ENCODE measurements around the gene ZNF222. TPM values are rescaled to one million over a fixed set of nuclear protein-coding genes. Genes with fewer than 3 reads are reported as not detected.

ZNF222 gene
- total RNA-seq, 1 experiment from 2014 or later: 5.4 TPM

GRCh38 chr19:44002566-44003460, 22.4 kb upstream of the ZNF222 start, which contains the start of gene ZNF230:
TSS of gene ZNF230 (plus strand) at chr19:44002957. CDS start at chr19:44007079, 4,122 bp downstream.
- Histone ChIP-seq H3K9me3 (ENCODE audit: control insufficient read depth, low read depth, low read length) (no peaks in the 10 kb centered on the region), H2BK120ac (ENCODE audit: low read depth, low read length, poor library complexity, severe bottlenecking) (no peak within 1 kb of the TSS), H2BK12ac (ENCODE audit: insufficient read length, low read depth, low read length) (no peak within 1 kb of the TSS), H3K79me1 (ENCODE audit: insufficient read depth, low read depth, low read length, poor library complexity, severe bottlenecking) (no peaks in the 10 kb centered on the region), H3K79me2 (ENCODE audit: insufficient read depth, low read length) (no peaks in the 10 kb centered on the region; the same call in 1 of the 2 replicates), H2AK5ac (ENCODE audit: insufficient read length, low read length) (no peak within 1 kb of the TSS), H3K27me3 (ENCODE audit: insufficient read depth, low read length) (no peaks in the 10 kb centered on the region), H3K23me2 (ENCODE audit: insufficient read length, low read depth, low read length, poor library complexity, severe bottlenecking) (peaks cover 4% of the 10 kb centered on the region), H3K23ac (ENCODE audit: insufficient read length, low read depth, low read length) (no peak within 1 kb of the TSS), H3K27ac (ENCODE audit: insufficient read length, low read depth, low read length) (no peak within 1 kb of the TSS), H4K91ac (ENCODE audit: insufficient read length, low read depth, low read length) (no peak within 1 kb of the TSS), H2BK15ac (ENCODE audit: low read depth, low read length) (no peak within 1 kb of the TSS), H3K18ac (ENCODE audit: insufficient read length, low read depth, low read length) (no peak within 1 kb of the TSS), H2AFZ (ENCODE audit: low read length) (peak within 1 kb of the TSS; percentile 52), H2BK20ac (ENCODE audit: low read depth, low read length, poor library complexity, severe bottlenecking) (no peak within 1 kb of the TSS), H3K56ac (ENCODE audit: insufficient read length, low read depth, low read length) (no peak within 1 kb of the TSS), H3K9ac (ENCODE audit: extremely low read depth, insufficient read length, low read length) (peak within 1 kb of the TSS; percentile 59), H4K20me1 (ENCODE audit: control insufficient read depth, insufficient read depth, insufficient read length) (no peaks in the 10 kb centered on the region), H3K4me1 (ENCODE audit: insufficient read depth, low read length) (no peaks in the 10 kb centered on the region; the same call in 1 of the 2 replicates), H4K5ac (ENCODE audit: insufficient read length, low read depth, low read length) (no peak within 1 kb of the TSS), H2BK5ac (ENCODE audit: insufficient read length, low read length) (no peak within 1 kb of the TSS), H3T11ph (ENCODE audit: low read length) (no peak within 1 kb of the TSS), H3K14ac (ENCODE audit: insufficient read depth, low read length) (no peak within 1 kb of the TSS), H3K4me2 (ENCODE audit: insufficient read depth, insufficient read length, low read length) (peak within 1 kb of the TSS; percentile 81), H4K8ac (replicated peaks; ENCODE audit: insufficient read length, low read depth, low read length) (no peak within 1 kb of the TSS), H3K4ac (ENCODE audit: low read depth, low read length) (no peak within 1 kb of the TSS)
- DNase-seq: peak; percentile 93
- Mint-ChIP-seq H3K9me3 (peaks cover 6 to 30% of the 10 kb centered on the region in 2 experiments; a peak in 4 of 5 replicates), H3K27me3 (ENCODE audit: low read depth) (peaks cover 3% of the 10 kb centered on the region; the same call in 1 of the 2 replicates), H3K36me3 (ENCODE audit: insufficient read depth in 1 of 3, low read depth in 3 of 3) (peaks cover 10 to 18% (median 14%) of the 10 kb centered on the region in 3 experiments), H3K27ac (peak within 1 kb of the TSS; percentile 61 to 97 (median 65); a peak in 6 of 7 replicates), H3K4me1 (peaks cover 10 to 14% of the 10 kb centered on the region in 2 experiments), H3K4me3 (peak within 1 kb of the TSS; percentile 92 to 99)
- TF ChIP-seq CTCF (conservative IDR thresholded peaks at IDR 0.05): no peak
- no CpG with 5 or more reads among the region's 48 CpGs for WGBS (ENCODE audit: extremely low coverage, insufficient read length, low lambda C conversion rate)

All from H9 (cell line).